Heart right ventricle (tissue), 16 donors: ENCODE results near the gene FLT4. TPM values are rescaled to one million over a fixed set of nuclear protein-coding genes. Genes with fewer than 3 reads are reported as not detected.

Source experiments
- ATAC-seq, 8 donors: fragments of 200-7000 bp; cut with Tn5 transposase; one replicate each; pipeline ENCODE4 v1.9.1; 2020; ENCODE audit warnings: mild to moderate bottlenecking in 8 of 8, moderate library complexity in 8 of 8, moderate number of reproducible peaks in 1 of 8
- DNase-seq, 2 donors: peaks; one replicate each; pipeline ENCODE4 v3.0.0-alpha.2; 2020
- H3K27ac ChIP-seq, 10 donors: fragments of 200-600 bp; sonication (generic) in 2 of 10; one replicate each; pipeline versions ENCODE4 v1.5.0 to v1.8.0; 2020 to 2022; ENCODE audit warnings: mild to moderate bottlenecking in 3 of 10
- H3K27me3 ChIP-seq, 7 donors: fragments of 200-600 bp; one replicate each; pipeline ENCODE4 v1.8.0; 2021 to 2022; ENCODE audit warnings: mild to moderate bottlenecking in 2 of 7
- H3K36me3 ChIP-seq, 9 donors: fragments of 200-600 bp; sonication (generic) in 1 of 9; one replicate each; pipeline versions ENCODE4 v1.5.0 to v1.8.0; 2020 to 2022; ENCODE audit warnings: mild to moderate bottlenecking in 2 of 9
- H3K4me1 ChIP-seq, 9 donors: fragments of 200-600 bp; sonication (generic) in 1 of 9; one replicate each; pipeline versions ENCODE4 v1.5.0 to v1.8.0; 2020 to 2022; ENCODE audit warnings: mild to moderate bottlenecking in 4 of 9
- H3K4me3 ChIP-seq, 10 donors: fragments of 200-600 bp; sonication (generic) in 2 of 10; one replicate each; pipeline versions ENCODE4 v1.5.0 to v1.8.0; 2020 to 2022; ENCODE audit warnings: mild to moderate bottlenecking in 7 of 10, moderate library complexity in 2 of 10
- H3K9me3 ChIP-seq, 11 donors: fragments of 200-600 bp in 10 of 11; sonication (generic) in 2 of 11; one replicate each; pipeline versions ENCODE4 v1.5.0 to v1.8.0; 2013 to 2022; ENCODE audit warnings: mild to moderate bottlenecking in 2 of 11, control low read depth in 1 of 11, moderate library complexity in 1 of 11
- WGBS, 2 donors: extraction: QIAGEN DNeasy Blood & Tissue Kit; methylation state at CpG; one replicate each; pipeline ENCODE4 v1.1.7; 2013; ENCODE audit warnings: inconsistent platforms in 1 of 2; 5-methylcytosine and 5-hydroxymethylcytosine counted together
- intact Hi-C, 10 donors: fragments of 100-400 bp; cut with DNase I; formaldehyde crosslinking; loops; one replicate each; pipeline versions ENCODE4 v1.11.1 to v1.14.2; 2022
- polyA plus RNA-seq, 2 donors: library from polyadenylated mRNA; stranded (reverse); fragments of 200-250 nt; gene quantifications; one replicate each; pipeline ENCODE4 v1.2.3, GENCODE V29; 2013
- total RNA-seq, 10 donors: library from RNA; stranded (reverse); fragmentation: NEBNext Ultra II Directional in 3 of 10; extraction: Animal tissue kit (Norgen Biotek cat#: 25700) in 3 of 10; gene quantifications; one replicate each; pipeline versions ENCODE4 v1.2.1 to v1.2.4, GENCODE V29; 2021 to 2023
- TF ChIP-seq, protein P1 (sequence below), 9 donors: fragments of 200-600 bp; sonication (generic) in 2 of 9; IDR thresholded peaks; one replicate each; pipeline versions ENCODE4 v1.5.0 to v1.8.0; 2021 to 2022; ENCODE audit warnings: antibody characterized with exemption in 9 of 9, mild to moderate bottlenecking in 5 of 9, moderate library complexity in 1 of 9
- donor health status: Arrhythmogenic right ventricular cardiomyopathy.
- donor health status: ischemic (EF 13 %, LVEDD 7.1; RV severe dilation, severe dysfunction).
- donor health status: healthy with polysubstance abuse.
- donor health status: DM: no; HTN: yes; CAD: no.
- donor health status: DM: no; HTN: no; CAD: no.
- donor health status: ischemic (EF 25% LVEDD 6.9; RV normal size, moderate dysfunction).
- donor health status: ischemic (EF 25% LVEDD 5.7; RV mildly dilated, moderate dysfunction).
- donor health status: healthy.
- donor health status: DM: yes; HTN: yes; CAD: no.
- donor health status: Ischemic cardiomyopathy.
- donor health status: ischemic (EF 35%, LVEDD 5.7; RV mildly dilated, moderate dysfunction).
- donor health status: nonischemic (EF 11% LVEDD 7.7; RV severe dilation, severe dysfunction).
- donor health status: DM: yes; HTN: yes; CAD: no.
- donor health status: PGD.
- donor health status: ischemic (EF 29% LVEDD 5.4; RV normal size, mild dysfunction).
- donor health status: nonischemic (EF 23%, LVEDD 6.1; RV moderate dilation, normal function).

FLT4 gene
- total and polyA plus RNA-seq, 12 donors: 3.8 to 10.8 (median 6.3) TPM

- Histone ChIP-seq H3K36me3 (no peaks in the 10 kb centered on the region), H3K4me1 (peaks cover 0 to 18% (median 16%) of the 10 kb centered on the region in 9 donors), H3K4me3 (no peak overlapping the region), H3K9me3 (no peaks in the 10 kb centered on the region), H3K27me3 (peaks cover 7 to 39% (median 33%) of the 10 kb centered on the region in 7 donors), H3K27ac (no peak overlapping the region)
- WGBS, 2 donors: 87% methylated on average over 2 of the region's 2 CpGs
- TF ChIP-seq, protein P1, sequence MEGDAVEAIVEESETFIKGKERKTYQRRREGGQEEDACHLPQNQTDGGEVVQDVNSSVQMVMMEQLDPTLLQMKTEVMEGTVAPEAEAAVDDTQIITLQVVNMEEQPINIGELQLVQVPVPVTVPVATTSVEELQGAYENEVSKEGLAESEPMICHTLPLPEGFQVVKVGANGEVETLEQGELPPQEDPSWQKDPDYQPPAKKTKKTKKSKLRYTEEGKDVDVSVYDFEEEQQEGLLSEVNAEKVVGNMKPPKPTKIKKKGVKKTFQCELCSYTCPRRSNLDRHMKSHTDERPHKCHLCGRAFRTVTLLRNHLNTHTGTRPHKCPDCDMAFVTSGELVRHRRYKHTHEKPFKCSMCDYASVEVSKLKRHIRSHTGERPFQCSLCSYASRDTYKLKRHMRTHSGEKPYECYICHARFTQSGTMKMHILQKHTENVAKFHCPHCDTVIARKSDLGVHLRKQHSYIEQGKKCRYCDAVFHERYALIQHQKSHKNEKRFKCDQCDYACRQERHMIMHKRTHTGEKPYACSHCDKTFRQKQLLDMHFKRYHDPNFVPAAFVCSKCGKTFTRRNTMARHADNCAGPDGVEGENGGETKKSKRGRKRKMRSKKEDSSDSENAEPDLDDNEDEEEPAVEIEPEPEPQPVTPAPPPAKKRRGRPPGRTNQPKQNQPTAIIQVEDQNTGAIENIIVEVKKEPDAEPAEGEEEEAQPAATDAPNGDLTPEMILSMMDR (IDR thresholded peaks at IDR 0.05): no peak
- intact Hi-C loops: no loop called here
- ATAC-seq: no peak
- no peak for DNase-seq
Observed at GRCh38 chr5:180595046-180595379, 54.4 kb downstream of the FLT4 start.

GRCh38 chr5:180594311-180595045 is 54.9 kb downstream of the FLT4 start:
- ATAC-seq (no peak), DNase-seq (no peak)
- no peak overlapping the region for H3K27ac ChIP-seq
- H3K9me3 ChIP-seq: no peaks in the 10 kb centered on the region
- intact Hi-C loops: no loop called here
- peaks cover 0 to 23% (median 18%) of the 10 kb centered on the region in 9 donors for H3K4me1 ChIP-seq
- H3K4me3 ChIP-seq: no peak overlapping the region
- H3K36me3 ChIP-seq: no peaks in the 10 kb centered on the region
- TF ChIP-seq, protein P1 (IDR thresholded peaks at IDR 0.05): no peak
- WGBS, 2 donors: 85 to 89% methylated on average over 17 of the region's 17 CpGs
- H3K27me3 ChIP-seq: peaks cover 9 to 45% (median 37%) of the 10 kb centered on the region in 7 donors

DNA sequence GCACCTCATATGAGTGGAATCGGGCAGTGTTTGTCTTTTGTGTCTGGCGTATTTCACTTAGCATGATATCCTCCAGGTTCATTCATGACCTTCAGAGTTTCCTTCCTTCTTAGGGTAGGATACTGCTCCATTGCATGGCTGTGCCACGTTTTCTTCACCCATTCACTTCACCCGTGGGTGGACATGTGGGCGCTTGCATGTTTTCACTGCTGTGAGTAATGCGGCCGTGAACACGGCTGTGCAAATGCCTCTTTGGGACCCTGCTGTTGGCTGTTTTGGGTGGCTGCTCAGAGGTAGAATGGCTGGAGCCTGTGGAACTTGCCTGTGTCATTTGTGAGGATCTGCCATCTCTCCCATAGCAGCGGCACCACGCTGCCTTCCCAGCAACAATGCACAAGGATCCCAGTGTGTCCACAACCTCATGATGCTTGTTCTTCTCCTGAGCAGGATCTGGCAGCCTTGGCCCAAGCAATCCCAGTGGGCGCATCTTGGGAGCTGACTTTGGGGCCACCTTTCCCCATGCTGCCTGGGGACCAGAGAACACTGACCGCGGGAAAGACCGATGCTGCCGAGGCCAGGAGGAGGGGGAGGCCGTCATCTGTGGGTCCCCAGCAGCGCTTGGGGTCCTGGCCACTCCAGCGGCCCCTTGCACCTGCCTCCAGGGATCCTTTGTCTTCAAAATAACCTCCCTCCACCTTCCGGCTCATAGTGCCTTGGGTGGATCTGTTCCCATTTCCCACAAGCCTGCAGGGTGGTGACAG is 55.8 kb downstream of the FLT4 start:
- H3K4me1 ChIP-seq: peaks cover 0 to 23% (median 18%) of the 10 kb centered on the region in 9 donors
- DNase-seq: no peak
- intact Hi-C loops: no loop called here
- no peaks in the 10 kb centered on the region for H3K9me3 ChIP-seq
- TF ChIP-seq, protein P1 (IDR thresholded peaks at IDR 0.05): no peak
- no peak for ATAC-seq
- peaks cover 9 to 53% (median 37%) of the 10 kb centered on the region in 7 donors for H3K27me3 ChIP-seq
- H3K4me3 ChIP-seq: no peak overlapping the region
- H3K27ac ChIP-seq: no peak overlapping the region
- 92 to 93% methylated on average over 18 to 19 of the region's 19 CpGs for WGBS, 2 donors
- H3K36me3 ChIP-seq: no peaks in the 10 kb centered on the region

DNA sequence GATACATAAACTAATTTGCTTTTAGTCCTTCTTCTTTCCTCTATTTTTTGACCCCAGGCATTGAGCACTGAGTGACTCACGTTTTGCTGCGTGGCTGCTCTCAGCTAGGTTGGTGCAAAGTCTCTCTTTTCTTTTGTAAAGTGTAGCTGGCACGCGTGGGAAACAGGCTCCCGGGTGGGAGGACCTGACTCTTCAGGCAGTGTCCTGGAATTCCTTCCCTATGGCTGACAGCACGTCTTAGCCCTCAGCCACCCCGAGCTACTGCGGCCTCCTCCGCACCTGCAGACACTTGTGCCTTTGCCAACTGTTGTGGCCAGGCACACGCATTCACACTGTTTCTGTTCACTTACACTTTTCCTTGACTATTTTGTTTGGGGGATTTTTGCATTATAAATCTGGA is 57.2 kb downstream of the FLT4 start:
- 82 to 83% methylated on average over 10 of the region's 10 CpGs for WGBS, 2 donors
- DNase-seq (no peak), ATAC-seq (no peak)
- Histone ChIP-seq H3K36me3 (no peaks in the 10 kb centered on the region), H3K27ac (no peak overlapping the region), H3K4me3 (peak overlapping the region in 1 of 10 donors; percentile 55), H3K4me1 (peaks cover 0 to 23% (median 18%) of the 10 kb centered on the region in 9 donors), H3K27me3 (peaks cover 9 to 57% (median 37%) of the 10 kb centered on the region in 7 donors), H3K9me3 (no peaks in the 10 kb centered on the region)
- TF ChIP-seq, protein P1 (IDR thresholded peaks at IDR 0.05): no peak
- intact Hi-C loops: no loop called here
